GM10266 (cell line): ENCODE data around the gene TFG.
A peak's percentile ranks its signal among the peaks of the same experiment; 100 is the strongest.

ENCODE experiments used
- DNase-seq: peaks from one replicate; pipeline ENCODE4 v3.0.0; 2012; ENCODE audit errors: extremely low spot score
- CTCF ChIP-seq: IDR thresholded peaks from 2 replicates; pipeline ENCODE4 v1.5.1; 2012; ENCODE audit warnings: mild to moderate bottlenecking, low read depth; ENCODE audit not compliant: control insufficient read depth, insufficient read depth; ENCODE audit errors: missing control alignments

Gene TFG

GRCh38 chr3:100725935-100726513 lies 16.7 kb downstream of the TFG start:
- DNase-seq: no peak
- TF ChIP-seq CTCF: no peak

GRCh38 chr3:100726706-100727105 lies 17.4 kb downstream of the TFG start:
- DNase-seq: no peak
- TF ChIP-seq CTCF: no peak

- DNase-seq: no peak
- TF ChIP-seq CTCF: no peak
Observed at GRCh38 chr3:100730524-100730923, 21.2 kb downstream of the TFG start.

- no peak for DNase-seq
- TF ChIP-seq CTCF: no peak
Observed at GRCh38 chr3:100732435-100732834, 23.1 kb downstream of the TFG start.

- DNase-seq: peak; percentile 8
- TF ChIP-seq CTCF: peak; percentile 37
Observed at GRCh38 chr3:100737334-100737733, 28.0 kb downstream of the TFG start.

- DNase-seq: no peak
- no peak for TF ChIP-seq CTCF
Observed at GRCh38 chr3:100740207-100740606, 30.9 kb downstream of the TFG start.

- no peak for TF ChIP-seq CTCF
- DNase-seq: no peak
Observed at GRCh38 chr3:100743535-100743934, 34.2 kb downstream of the TFG start.
